DOHH2 (cell line): Measurements from ENCODE around the gene PRR20C.
"Not testable (repeated sequence)": the region's sequence is repeated elsewhere in the genome, so short reads cannot be mapped to it uniquely, and the experiment has no call there.

Experiments
- H3F3A ChIP-seq: fragments of 200-600 bp; sonication (generic), shearing (Covaris generic); 2 replicates; pipeline ENCODE4 v1.6.0; 2016; ENCODE audit warnings: antibody characterized with exemption, mild to moderate bottlenecking; ENCODE audit not compliant: control insufficient read depth, insufficient read depth
- H3K27ac ChIP-seq: fragments of 200-600 bp; sonication (generic); 2 replicates; pipeline ENCODE4 v1.5.1; 2014; ENCODE audit warnings: low read depth, mild to moderate bottlenecking, low read length, moderate library complexity
- H3K27me3 ChIP-seq: fragments of 200-600 bp; sonication (generic); 2 replicates; pipeline ENCODE4 v1.6.1; 2014; ENCODE audit warnings: mild to moderate bottlenecking, low read length, mixed read lengths; ENCODE audit not compliant: control insufficient read depth
- H3K36me3 ChIP-seq: fragments of 200-600 bp; sonication (generic); 2 replicates; pipeline ENCODE4 v1.6.1; 2014; ENCODE audit warnings: mild to moderate bottlenecking, low read length, moderate library complexity, mixed read lengths; ENCODE audit not compliant: control insufficient read depth
- H3K4me1 ChIP-seq: fragments of 200-600 bp; sonication (generic); 2 replicates; pipeline ENCODE4 v1.6.1; 2014; ENCODE audit warnings: mild to moderate bottlenecking, low read length, mixed read lengths; ENCODE audit not compliant: control insufficient read depth
- H3K4me2 ChIP-seq: fragments of 200-600 bp; sonication (generic); 2 replicates; pipeline ENCODE4 v1.6.0; 2014; ENCODE audit warnings: mild to moderate bottlenecking, low read length, moderate library complexity
- H3K4me3 ChIP-seq: fragments of 200-600 bp; sonication (generic); 2 replicates; pipeline ENCODE4 v1.5.1; 2014; ENCODE audit warnings: mild to moderate bottlenecking, low read length, mixed read lengths
- H3K79me2 ChIP-seq: fragments of 200-600 bp; sonication (generic); 2 replicates; pipeline ENCODE4 v1.6.1; 2014; ENCODE audit warnings: mild to moderate bottlenecking, low read length, mixed read lengths; ENCODE audit not compliant: control insufficient read depth
- H3K9me2 ChIP-seq: fragments of 200-600 bp; sonication (generic); replicated peaks from 2 replicates; pipeline ENCODE4 v1.6.1; 2014; ENCODE audit warnings: mild to moderate bottlenecking, low read length, mixed read lengths; ENCODE audit not compliant: control insufficient read depth
- H3K9me3 ChIP-seq: fragments of 200-600 bp; sonication (generic); 2 replicates; pipeline ENCODE4 v1.6.1; 2014; ENCODE audit warnings: antibody characterized with exemption, low read length, mixed read lengths; ENCODE audit not compliant: control insufficient read depth, insufficient read depth
- H4K20me1 ChIP-seq: fragments of 200-600 bp; sonication (generic); 2 replicates; pipeline ENCODE4 v1.6.0; 2014; ENCODE audit warnings: low read depth, mild to moderate bottlenecking, antibody characterized with exemption, low read length, moderate library complexity; ENCODE audit not compliant: control insufficient read depth, insufficient read depth
- EZH2phosphoT487 ChIP-seq: fragments of 200-600 bp; sonication (generic); IDR thresholded peaks from 2 replicates; pipeline ENCODE4 v1.6.1; 2017; ENCODE audit warnings: borderline replicate concordance, mild to moderate bottlenecking, antibody characterized with exemption, low read length, moderate library complexity, mixed read lengths
- TF ChIP-seq, protein P1 (sequence below): fragments of 200-600 bp; sonication (generic); IDR thresholded peaks from one replicate; pipeline ENCODE4 v1.5.1; 2014; ENCODE audit warnings: antibody characterized with exemption, mild to moderate bottlenecking, low read depth, low read length; ENCODE audit not compliant: poor library complexity, severe bottlenecking

PRR20C gene

DNA sequence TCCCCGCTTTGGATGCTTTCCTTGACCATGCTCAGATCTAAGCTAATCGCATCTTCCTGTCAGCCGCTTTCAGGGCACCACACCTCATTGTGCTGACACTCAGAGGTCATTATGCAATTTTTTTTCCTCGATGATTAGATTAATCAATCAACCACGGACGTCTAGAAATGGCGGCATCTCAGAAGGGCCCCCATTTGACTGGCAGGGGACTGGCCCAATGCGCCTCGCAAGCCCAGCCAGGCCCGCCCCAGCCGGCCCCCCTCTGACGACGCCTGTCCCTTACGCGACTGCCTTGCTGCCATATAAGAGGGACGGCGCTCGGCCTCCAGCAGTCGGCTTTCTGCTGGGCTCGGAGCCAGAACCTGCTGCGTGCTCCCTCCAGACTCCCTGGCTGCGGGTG, at the start of gene PRR20C:
Gene PRR20C, plus strand, starts transcription at position 301 of the 400 bp plus-strand sequence. CDS start 387 bp downstream, outside the sequence.
- H3F3A ChIP-seq, H3K27me3 ChIP-seq, H3K79me2 ChIP-seq, H3K4me3 ChIP-seq, H3K9me3 ChIP-seq, H3K36me3 ChIP-seq, H3K27ac ChIP-seq, H3K4me1 ChIP-seq, H4K20me1 ChIP-seq, H3K9me2 ChIP-seq, H3K4me2 ChIP-seq: not testable (repeated sequence)

DNA sequence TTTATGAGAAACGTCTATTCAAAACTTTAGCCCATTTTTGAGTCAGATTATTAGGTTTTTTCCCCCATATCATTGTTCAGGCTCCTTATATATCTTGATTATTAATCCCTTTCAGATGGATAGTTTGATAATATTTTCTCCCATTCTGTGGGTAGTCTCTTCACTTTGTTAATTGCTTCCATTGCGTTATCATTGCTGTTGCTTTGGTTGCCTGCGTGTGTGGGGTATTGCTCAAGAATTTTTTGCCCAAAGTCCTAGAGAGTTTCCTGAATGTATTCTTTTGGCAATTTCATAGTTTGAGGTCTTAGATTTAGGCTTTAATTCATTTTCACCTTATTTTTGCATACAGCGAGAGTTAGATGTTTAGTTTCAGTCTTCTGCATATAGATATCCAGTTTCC, 38.9 kb upstream of the PRR20C start:
- Histone ChIP-seq H3K79me2 (no peaks in the 10 kb centered on the region), H3K9me3 (peaks cover 3% of the 10 kb centered on the region; the same call in 1 of the 2 replicates), H3F3A (no peaks in the 10 kb centered on the region), H3K4me3 (no peak overlapping the region), H3K27ac (no peak overlapping the region), H3K36me3 (no peaks in the 10 kb centered on the region), H3K4me1 (no peaks in the 10 kb centered on the region), H3K9me2 (no peaks in the 10 kb centered on the region), H4K20me1 (no peaks in the 10 kb centered on the region), H3K27me3 (no peaks in the 10 kb centered on the region), H3K4me2 (no peak overlapping the region)
- TF ChIP-seq, protein P1, sequence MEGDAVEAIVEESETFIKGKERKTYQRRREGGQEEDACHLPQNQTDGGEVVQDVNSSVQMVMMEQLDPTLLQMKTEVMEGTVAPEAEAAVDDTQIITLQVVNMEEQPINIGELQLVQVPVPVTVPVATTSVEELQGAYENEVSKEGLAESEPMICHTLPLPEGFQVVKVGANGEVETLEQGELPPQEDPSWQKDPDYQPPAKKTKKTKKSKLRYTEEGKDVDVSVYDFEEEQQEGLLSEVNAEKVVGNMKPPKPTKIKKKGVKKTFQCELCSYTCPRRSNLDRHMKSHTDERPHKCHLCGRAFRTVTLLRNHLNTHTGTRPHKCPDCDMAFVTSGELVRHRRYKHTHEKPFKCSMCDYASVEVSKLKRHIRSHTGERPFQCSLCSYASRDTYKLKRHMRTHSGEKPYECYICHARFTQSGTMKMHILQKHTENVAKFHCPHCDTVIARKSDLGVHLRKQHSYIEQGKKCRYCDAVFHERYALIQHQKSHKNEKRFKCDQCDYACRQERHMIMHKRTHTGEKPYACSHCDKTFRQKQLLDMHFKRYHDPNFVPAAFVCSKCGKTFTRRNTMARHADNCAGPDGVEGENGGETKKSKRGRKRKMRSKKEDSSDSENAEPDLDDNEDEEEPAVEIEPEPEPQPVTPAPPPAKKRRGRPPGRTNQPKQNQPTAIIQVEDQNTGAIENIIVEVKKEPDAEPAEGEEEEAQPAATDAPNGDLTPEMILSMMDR: no peak
- TF ChIP-seq EZH2phosphoT487: no peak

DNA sequence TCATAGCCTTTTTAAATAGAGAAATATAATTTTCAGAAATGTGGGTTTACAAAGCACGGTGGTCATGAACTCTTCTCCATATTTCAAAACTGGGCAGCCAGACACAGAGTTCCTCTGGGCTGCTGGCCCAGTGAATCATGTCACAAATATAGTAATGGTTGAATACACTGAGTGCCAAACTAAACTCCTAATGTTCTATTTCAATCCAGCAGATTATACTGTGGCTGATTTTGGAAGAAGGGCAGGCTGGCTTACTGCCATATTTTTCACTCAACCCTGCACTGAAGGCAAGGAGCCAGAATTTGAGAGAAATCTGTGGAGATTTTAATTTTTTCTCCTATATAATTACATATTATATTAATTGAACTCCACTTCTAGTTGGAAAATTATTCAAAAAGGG, 30.2 kb upstream of the PRR20C start:
- H3K4me3 ChIP-seq: no peak overlapping the region
- H3K9me3 ChIP-seq: no peaks in the 10 kb centered on the region
- H3K9me2 ChIP-seq: no peaks in the 10 kb centered on the region
- no peaks in the 10 kb centered on the region for H3K27me3 ChIP-seq
- H3K4me2 ChIP-seq: no peak overlapping the region
- TF ChIP-seq, protein P1: no peak
- TF ChIP-seq EZH2phosphoT487: no peak
- no peaks in the 10 kb centered on the region for H3F3A ChIP-seq
- no peaks in the 10 kb centered on the region for H3K79me2 ChIP-seq
- H3K36me3 ChIP-seq: no peaks in the 10 kb centered on the region
- no peak overlapping the region for H3K27ac ChIP-seq
- H3K4me1 ChIP-seq: no peaks in the 10 kb centered on the region
- H4K20me1 ChIP-seq: no peaks in the 10 kb centered on the region

DNA sequence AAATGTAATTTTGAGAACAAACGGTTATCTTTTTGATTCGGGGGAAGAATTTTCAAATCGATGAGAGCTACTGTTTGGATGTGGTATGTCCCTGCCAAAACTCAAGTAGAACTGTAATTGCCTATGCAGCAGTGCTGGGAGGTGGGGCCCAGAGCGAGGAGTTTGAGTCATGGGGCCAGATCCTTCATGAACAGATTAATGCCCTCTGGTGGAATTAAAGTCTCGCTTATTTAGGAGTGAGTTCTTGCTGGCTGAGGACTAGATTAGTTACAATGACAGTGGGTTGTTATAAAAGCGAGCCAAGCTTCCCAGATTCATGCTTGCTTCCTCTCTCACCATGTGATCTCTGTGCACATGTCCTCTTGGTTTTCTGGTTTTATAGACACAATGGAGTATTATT, 25.0 kb upstream of the PRR20C start:
- Histone ChIP-seq H3F3A (no peaks in the 10 kb centered on the region), H3K27me3 (no peaks in the 10 kb centered on the region), H3K4me1 (no peaks in the 10 kb centered on the region), H3K9me3 (no peaks in the 10 kb centered on the region), H3K4me2 (no peak overlapping the region), H3K79me2 (no peaks in the 10 kb centered on the region), H4K20me1 (no peaks in the 10 kb centered on the region), H3K4me3 (no peak overlapping the region), H3K27ac (no peak overlapping the region), H3K9me2 (no peaks in the 10 kb centered on the region), H3K36me3 (no peaks in the 10 kb centered on the region)
- TF ChIP-seq, protein P1: no peak
- no peak for TF ChIP-seq EZH2phosphoT487
